Measurements from ENCODE around the gene UNC93B1.
A peak's percentile ranks its signal among the peaks of the same experiment; 100 is the strongest.

Gene UNC93B1

GRCh38 chr11:68020575-68020974 is 16.7 kb upstream of the UNC93B1 start:
- DNase-seq = no peak

DNA sequence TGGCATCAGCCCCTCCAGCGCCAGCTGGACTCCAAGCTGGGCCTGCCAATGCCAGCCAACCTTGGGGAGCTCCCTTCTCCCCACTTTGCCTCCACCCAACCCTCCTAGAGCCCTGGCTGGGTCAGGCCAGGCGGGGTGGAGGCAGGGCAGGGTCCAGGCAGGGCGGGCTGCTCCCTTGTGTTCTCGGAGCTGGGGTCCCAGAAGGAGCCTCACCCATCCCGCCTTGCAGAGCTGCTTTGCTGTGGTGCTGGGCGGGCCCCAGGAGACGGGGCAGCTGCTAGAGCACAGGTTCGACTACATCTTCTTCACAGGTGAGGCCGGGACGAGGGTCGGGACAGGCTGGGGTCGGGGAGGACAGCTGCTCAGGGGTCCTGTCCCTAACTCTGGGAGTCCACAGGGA is 15.6 kb upstream of the UNC93B1 start:
- DNase-seq = no peak

GRCh38 chr11:68018730-68019190 is 14.9 kb upstream of the UNC93B1 start:
- DNase-seq = no peak

DNA sequence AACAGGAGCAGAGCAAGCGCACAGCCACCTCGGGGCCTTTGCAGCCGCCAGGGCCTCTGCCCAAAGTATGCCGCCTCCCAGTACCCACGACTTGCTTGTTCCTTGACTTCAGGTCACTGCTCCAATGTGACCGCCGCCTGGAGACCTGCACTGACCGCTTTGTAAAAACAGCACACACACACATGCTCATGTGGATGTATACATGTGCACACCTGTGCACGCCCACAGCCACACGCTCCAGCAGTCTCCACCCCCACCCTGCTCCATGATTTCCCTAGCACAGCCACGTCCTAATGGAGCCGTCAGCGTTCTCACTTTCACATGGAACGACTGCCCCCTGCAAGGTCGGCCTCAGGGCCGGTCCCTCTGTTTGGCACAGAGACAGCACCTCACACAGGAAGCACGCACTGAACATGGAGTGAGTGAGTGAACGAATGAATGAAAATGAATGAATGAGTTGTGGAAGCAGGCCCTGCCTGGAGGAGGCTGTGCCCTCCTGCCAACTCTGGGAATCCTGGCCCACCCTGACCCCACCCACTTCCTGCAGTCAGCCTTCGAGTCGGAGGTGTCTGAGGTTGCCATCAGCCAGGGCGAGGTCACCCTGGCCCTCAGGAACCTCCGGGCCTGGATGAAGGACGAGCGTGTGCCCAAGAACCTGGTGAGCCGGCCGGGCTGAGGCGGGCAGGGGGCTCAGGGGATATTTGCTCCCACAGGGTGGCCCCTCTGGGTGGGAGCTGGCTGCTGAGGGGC is 14.3 kb upstream of the UNC93B1 start:
- no peak for DNase-seq

- DNase-seq = no peak
These were observed 13.3 kb upstream of the UNC93B1 start for GRCh38 chr11:68016904-68017817.

DNA sequence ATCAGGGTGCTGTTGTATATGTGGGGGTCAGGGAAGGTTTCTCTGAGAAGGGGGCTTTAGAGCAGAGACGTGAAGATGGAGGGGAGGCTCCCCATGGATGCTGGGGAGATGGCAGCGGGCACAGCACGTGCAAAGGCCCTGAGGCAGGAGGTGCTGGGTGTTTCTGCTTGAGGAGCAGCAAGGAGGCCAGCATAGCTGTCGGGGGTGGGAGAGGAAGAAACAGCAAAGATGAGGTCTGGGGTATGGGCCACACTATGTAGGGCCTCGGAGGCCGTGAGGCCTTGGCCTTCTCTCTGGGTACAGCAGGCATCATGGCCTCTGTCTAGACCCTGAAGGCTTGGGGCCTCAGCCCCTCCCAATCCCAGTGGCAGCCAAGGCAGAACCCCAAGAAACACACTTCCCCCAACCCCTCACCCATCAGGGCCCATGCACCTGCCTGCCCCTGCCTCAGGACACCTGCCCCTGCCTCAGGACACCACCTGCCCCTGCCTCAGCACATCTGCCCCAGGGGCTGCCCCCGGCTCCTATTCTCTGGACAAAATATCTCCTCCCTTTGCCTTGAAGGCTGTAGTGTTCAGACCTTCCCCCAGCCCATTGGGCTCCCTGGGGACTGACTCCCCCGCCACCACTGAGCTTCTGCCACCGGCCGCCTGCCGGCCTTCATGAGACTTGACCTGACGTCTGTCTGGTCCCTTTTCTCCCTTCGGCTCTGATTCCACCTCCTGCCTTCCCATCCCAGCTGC is 12.4 kb upstream of the UNC93B1 start:
- DNase-seq = no peak

DNA sequence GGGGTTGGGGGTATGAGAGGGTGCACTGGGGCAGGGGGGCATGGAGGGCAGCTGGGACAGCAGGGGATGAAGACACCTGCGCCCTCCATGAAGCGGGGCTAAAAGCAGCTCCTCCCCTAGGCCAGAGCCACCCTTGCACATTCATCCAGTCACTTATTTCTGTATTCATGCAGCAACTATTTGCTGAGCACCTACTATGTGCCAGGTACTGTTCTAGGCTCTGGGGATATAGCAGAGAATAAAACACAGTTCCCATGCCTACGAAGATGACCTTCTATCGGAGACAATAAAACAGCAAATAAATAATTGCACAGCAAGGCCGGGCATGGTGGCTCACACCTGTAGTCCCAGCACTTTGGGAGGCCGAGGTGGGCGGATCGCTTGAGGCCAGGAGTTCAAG is 11.6 kb upstream of the UNC93B1 start:
- DNase-seq = no peak

DNA sequence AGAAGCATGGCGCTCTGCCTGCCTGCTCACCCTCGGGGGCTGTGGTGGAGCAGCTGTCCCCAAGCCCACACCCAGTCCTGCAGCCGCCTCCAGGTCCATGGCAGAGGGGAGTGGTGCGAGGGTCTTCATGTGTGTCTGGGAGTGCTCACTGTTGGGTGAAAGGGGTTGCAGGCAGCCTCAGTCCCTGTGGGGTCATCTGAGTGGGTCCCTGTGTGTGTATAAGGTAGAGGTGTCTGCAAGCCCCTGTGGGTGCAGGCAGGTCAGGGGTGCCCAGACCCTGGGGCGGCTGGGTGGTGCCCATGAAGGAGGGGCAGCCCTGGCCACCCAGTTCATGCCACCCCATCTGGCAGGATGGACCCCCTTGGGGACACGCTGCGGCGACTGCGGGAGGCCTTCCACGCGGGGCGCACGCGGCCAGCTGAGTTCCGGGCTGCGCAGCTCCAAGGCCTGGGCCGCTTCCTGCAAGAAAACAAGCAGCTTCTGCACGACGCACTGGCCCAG is 11.1 kb upstream of the UNC93B1 start:
- no peak for DNase-seq

DNA sequence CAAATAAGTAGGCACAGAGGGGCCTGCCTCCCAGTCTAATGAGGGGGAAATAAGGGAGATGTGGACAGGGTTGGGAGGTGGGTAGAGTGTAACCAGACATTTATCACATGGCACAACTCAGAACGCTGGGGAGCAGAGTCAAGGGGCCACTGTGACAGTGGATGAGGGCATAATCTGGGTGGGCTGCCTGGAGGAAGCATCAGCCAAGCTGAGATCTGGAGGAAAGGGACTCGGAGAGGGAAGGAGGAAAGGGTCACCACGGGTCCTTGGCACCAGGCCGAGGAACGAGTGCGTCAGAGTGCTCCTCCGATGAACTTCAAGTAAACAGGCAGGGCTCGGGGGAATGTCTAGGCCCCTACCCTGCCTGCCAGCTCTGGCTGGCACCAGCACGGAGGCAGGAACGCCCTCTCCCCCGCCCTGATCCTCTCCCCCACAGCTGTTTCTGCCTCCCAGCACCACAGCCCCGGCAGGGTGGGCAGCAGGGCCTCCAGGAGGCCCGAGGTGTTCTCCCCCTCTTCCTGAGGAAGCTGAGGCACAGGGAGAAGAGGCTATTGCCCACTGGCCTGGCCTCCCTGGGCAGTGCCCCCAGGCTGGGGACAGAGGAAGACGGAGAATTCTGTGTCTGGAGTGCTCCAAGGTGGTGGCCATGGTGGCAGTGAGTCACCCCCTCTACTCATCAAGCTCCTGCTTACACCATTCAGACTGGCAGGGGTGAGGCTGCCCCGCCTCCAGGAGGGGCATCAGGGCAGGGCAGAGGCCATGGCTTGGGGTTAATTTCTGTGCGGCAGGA is 10.5 kb upstream of the UNC93B1 start:
- DNase-seq = no peak

- no peak for DNase-seq
These were observed 9.8 kb upstream of the UNC93B1 start for GRCh38 chr11:68013611-68014156.

DNA sequence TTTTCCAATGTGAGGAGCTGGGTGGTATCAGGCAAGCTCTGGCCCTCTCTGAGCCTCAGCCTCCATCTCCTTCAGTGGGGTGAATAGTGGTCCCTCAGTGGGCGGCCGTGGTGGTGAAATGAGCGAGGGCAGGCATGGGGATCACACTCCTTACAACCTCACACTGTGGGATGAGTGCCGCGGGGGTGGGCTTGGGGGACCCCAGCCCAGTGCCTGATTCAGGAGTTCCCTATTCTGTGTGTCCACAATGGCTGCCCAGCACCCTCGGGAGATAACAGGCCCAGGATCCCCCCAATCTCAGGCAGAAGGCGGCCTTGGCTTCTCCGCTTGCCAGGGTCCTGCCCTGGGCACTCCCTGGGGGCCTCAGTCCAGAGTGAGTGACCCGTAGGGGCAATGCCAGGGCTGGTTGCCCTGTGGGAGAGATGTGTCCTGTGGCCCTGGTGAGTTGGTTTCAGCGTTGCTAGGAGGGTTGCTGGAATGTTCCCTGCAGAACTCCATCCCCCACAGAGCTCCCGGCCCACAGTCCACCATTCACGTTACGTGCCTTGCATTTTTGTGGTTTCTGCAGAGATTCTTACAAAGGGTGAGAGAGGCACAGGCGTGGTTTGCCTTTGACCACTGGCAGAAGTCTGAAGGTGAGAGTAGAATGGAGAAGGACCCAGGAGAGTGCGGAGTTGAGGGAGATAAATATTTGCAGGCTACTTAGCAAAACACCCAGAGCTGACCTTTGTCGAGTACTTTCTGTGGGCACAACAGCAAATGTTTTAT is 9.1 kb upstream of the UNC93B1 start:
- no peak for DNase-seq

DNA sequence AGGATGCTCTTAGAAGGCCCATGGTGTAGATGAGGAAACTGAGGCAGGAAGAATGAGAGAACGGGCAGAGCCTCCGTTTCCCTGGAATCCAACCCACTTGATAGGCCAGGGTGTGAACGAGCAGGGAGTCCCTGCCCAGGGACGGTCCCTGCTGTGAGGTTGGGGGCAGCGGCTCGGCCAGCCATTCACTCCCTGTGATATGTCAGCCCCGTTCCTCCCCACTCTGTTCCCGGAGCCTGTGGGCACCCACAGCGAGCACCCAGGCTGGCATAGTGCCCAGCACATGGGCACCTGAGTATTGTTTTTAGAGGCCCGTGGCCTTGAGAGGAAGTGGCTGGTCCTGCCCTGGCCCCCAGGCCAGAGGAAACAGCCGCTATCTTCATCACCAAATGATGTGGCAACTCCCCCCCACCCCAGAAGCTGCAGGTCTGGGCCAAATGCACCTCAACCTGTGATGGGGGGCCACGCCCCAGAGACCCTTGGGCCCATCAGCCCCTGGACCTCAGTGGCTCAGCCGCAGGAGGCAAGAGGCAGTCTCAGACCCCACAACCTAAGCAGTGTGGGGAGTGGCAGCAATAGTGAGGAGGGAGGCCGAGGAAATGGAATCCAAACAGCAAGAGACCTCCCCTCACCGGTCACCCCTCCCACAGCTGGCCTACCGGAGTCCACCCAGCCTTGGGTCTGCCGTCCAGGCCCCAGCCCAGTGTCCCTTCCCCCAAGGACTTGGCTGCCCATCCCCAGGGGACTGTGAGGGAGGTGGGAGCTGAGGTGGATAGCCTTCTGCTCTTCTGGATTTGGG is 8.3 kb upstream of the UNC93B1 start:
- no peak for DNase-seq

- DNase-seq = no peak
These were observed 7.4 kb upstream of the UNC93B1 start for GRCh38 chr11:68011051-68011943.

GRCh38 chr11:68010090-68011041 is 6.5 kb upstream of the UNC93B1 start, which contains the start of gene ALDH3B1:
Gene ALDH3B1 (plus strand): TSS chr11:68010327. CDS start chr11:68015298, 4,971 bp downstream.
- DNase-seq = no peak

DNA sequence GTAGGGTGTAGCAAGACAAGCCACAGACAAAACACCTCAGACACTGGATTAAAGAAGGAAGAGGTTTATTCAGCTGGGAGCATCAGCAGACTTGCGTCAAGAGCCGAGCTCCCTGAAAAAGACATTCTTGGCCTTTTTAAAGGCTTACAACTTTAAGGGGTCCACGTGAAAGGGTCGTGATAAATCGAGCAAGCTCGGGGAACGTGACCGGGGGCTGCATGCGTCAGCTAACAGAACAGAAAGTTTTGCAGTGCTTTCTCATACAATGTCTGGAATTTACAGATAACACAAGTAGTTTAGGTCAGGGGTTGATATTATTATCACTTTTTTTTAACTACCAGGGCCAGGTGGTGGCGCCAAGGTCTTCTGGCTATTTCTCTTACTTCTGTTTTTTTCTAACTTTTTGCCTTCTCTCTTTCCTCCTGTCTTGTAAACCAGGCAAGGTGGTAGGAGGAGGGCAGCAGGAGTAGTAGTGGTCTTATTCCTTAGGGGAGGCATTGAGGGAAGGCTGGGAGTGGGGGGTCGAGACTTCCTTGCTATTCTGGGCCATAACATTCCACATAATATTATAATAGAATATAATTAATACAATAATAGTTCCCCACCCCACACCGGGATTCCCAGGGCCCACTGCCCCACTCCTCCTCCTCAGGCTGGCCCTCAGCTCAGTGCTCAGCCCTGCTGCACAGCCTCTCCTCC is 5.6 kb upstream of the UNC93B1 start:
- no peak for DNase-seq

DNA sequence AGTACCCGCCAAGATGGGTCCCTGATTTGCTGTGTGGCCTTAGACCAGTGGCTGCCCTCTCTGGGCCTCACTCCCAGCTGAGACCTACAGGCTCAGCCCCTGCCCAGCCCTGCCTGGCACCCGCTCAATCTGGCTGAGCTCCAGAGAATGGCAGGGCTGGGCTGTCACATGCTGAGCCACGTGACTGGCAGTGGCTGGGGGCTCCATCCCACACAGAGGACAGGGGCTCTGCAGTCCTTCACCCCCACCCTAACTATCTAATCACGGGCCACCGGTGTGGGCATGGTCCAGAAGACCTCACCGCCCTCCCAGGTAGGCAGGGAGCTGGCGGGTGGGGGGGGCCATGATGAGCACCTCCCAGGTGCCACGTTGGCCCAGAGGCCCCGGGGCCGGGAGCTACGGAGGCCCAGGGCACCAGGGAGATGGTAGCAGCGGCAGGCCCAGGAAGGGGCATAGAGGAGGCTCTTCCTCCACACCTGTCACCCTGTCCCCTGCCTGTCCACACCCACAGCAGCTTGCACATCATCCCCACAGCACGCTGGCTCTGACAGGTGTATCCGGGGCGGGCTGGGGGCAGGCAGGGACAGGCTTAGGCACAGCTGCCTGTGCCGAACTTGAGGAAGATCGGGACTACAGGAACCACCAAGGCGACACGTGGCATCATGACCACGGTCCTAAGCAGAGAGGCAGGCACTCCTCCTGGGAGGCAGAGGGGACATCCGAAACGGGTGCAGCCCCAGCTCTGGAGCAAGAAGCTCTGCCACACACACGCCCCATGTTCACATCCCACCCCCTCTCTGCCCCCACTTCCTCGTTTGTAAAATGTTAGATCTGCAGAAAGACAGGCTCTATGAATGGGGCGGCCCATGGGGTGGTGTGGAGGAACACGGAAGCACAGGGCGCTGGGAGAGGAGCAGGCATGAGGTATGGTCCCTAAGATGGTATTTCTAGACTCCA is 4.8 kb upstream of the UNC93B1 start:
- DNase-seq = peak; percentile 70

Data from NCI-H1105 (cell line).